K562 (cell line): ENCODE measurements around the gene TULP4. TPM values are rescaled to one million over a fixed set of nuclear protein-coding genes. Genes with fewer than 3 reads are reported as not detected.

Experiments used
- ATF3 ChIP-seq, 2 experiments: fragments of 450-650 bp in 1 of 2; sonication (generic) in 1 of 2; formaldehyde crosslinking in 1 of 2; IDR thresholded peaks in 1 of 2; conservative IDR thresholded peaks in 1 of 2; 2 replicates each; pipeline versions ENCODE4 v1.6.1 to v1.8.1; 2016 to 2023; ENCODE audit warnings: mild to moderate bottlenecking in 2 of 2, moderate library complexity in 2 of 2, inconsistent platforms in 1 of 2, missing genetic modification reagents in 1 of 2
- CHD2 ChIP-seq: IDR thresholded peaks from 2 replicates; pipeline ENCODE4 v1.6.1; 2011; ENCODE audit warnings: low read depth, low read length
- CSDE1 ChIP-seq, 2 experiments: fragments of 450-650 bp; IDR thresholded peaks; 2 replicates each; pipeline ENCODE4 v1.6.1; 2016; ENCODE audit warnings: mild to moderate bottlenecking in 1 of 2
- EP300 ChIP-seq: IDR thresholded peaks from 2 replicates; pipeline ENCODE4 v1.6.1; 2012; ENCODE audit warnings: low read length, improper control_type of control experiment
- FOXK1 ChIP-seq: sonication (generic); formaldehyde crosslinking; IDR thresholded peaks from 2 replicates; pipeline ENCODE4 v1.8.0; 2022; ENCODE audit warnings: missing genetic modification reagents, mild to moderate bottlenecking, borderline replicate concordance
- KDM2B ChIP-seq: fragments of 250-450 bp; sonication (Bioruptor Pico); IDR thresholded peaks from 2 replicates; pipeline ENCODE4 v1.8.0; 2021; ENCODE audit warnings: mild to moderate bottlenecking, moderate library complexity
- MTA2 ChIP-seq: fragments of 450-650 bp; IDR thresholded peaks from 2 replicates; pipeline ENCODE4 v1.6.1; 2016; ENCODE audit warnings: low read depth
- MTA3 ChIP-seq: fragments of 450-650 bp; formaldehyde crosslinking; IDR thresholded peaks from 2 replicates; pipeline ENCODE4 v1.6.1; 2017; ENCODE audit warnings: mild to moderate bottlenecking, borderline replicate concordance
- NCOR1 ChIP-seq: fragments of 450-650 bp; IDR thresholded peaks from 2 replicates; pipeline ENCODE4 v1.6.1; 2016; ENCODE audit warnings: mild to moderate bottlenecking, moderate library complexity
- NR2C2 ChIP-seq, 2 experiments: fragments of 200-800 bp in 1 of 2; sonication (Bioruptor generic) in 1 of 2; sonication (generic) in 1 of 2; formaldehyde crosslinking in 1 of 2; IDR thresholded peaks; 2 replicates each; pipeline versions ENCODE4 v1.6.1 to v1.8.0; 2016 to 2022; ENCODE audit warnings: mild to moderate bottlenecking in 1 of 2, missing compliant biosample characterization in 1 of 2, missing genetic modification characterization in 1 of 2, missing genetic modification reagents in 1 of 2
- POLR2B ChIP-seq: fragments of 450-650 bp; IDR thresholded peaks from 2 replicates; pipeline ENCODE4 v1.6.1; 2018; ENCODE audit warnings: low read depth; ENCODE audit not compliant: partially characterized antibody
- RBM22 ChIP-seq: fragments of 200-400 bp; formaldehyde crosslinking; IDR thresholded peaks from 2 replicates; pipeline ENCODE4 v1.6.1; 2018; ENCODE audit warnings: low read length, low read depth; ENCODE audit not compliant: poor library complexity, severe bottlenecking
- RBM25 ChIP-seq: fragments of 200-400 bp; formaldehyde crosslinking; IDR thresholded peaks from 2 replicates; pipeline ENCODE4 v1.6.1; 2018; ENCODE audit warnings: low read length, low read depth, moderate library complexity; ENCODE audit not compliant: severe bottlenecking
- RFX5 ChIP-seq: IDR thresholded peaks from 2 replicates; pipeline ENCODE4 v1.6.1; 2011; ENCODE audit warnings: low read depth, mild to moderate bottlenecking, improper control_type of control experiment, low read length
- SMARCA4 ChIP-seq: fragments of 450-650 bp; IDR thresholded peaks from 2 replicates; pipeline ENCODE4 v1.6.1; 2016
- TOE1 ChIP-seq, 2 experiments: fragments of 450-650 bp in 1 of 2; sonication (generic) in 1 of 2; formaldehyde crosslinking in 1 of 2; IDR thresholded peaks; 2 replicates each; pipeline versions ENCODE4 v1.7.1 to v1.8.0; 2016 to 2022; ENCODE audit warnings: borderline replicate concordance in 2 of 2, mild to moderate bottlenecking in 2 of 2, antibody characterized with exemption in 1 of 2, inconsistent platforms in 1 of 2, low read depth in 1 of 2, missing genetic modification reagents in 1 of 2, moderate library complexity in 1 of 2
- U2AF1 ChIP-seq: fragments of 200-400 bp; formaldehyde crosslinking; optimal IDR thresholded peaks from 2 replicates; pipeline ENCODE3; 2017; ENCODE audit warnings: mild to moderate bottlenecking, low read depth, low read length, moderate library complexity
- ZHX1 ChIP-seq: fragments of 150-350 bp; conservative IDR thresholded peaks from 2 replicates; pipeline ENCODE4 v1.6.1; 2014; ENCODE audit warnings: low read length
- ZNF280B ChIP-seq: fragments of 250-450 bp; sonication (Bioruptor Pico); IDR thresholded peaks from 2 replicates; pipeline ENCODE4 v1.5.1; 2021; ENCODE audit warnings: mild to moderate bottlenecking
- ZNF436 ChIP-seq: fragments of 250-450, 450-650 bp; sonication (Bioruptor Pico); formaldehyde crosslinking; IDR thresholded peaks from 2 replicates; pipeline ENCODE4 v1.7.0; 2020; ENCODE audit warnings: mild to moderate bottlenecking
- ZNF830 ChIP-seq: fragments of 250-450 bp; sonication (Bioruptor Pico); IDR thresholded peaks from 2 replicates; pipeline ENCODE4 v1.5.0; 2021; ENCODE audit warnings: mild to moderate bottlenecking
- polyA plus RNA-seq, 8 experiments: library from polyadenylated mRNA; depleted of rRNA in 4 of 8; stranded (reverse) in 5 of 8; unstranded in 3 of 8; fragments of >200 nt; fragmentation: Nextera tagmentation in 2 of 8; fragmentation: Illumina TruSeq in 1 of 8; extraction: Ambion mirVana in 2 of 8; extraction: Trizol in 1 of 8; gene quantifications; 2 replicates each; pipeline versions ENCODE4 v1.2.1 to v1.2.3, GENCODE V29; 2011 to 2014; ENCODE audit warnings: inconsistent platforms in 1 of 8, missing spikeins in 1 of 8
- total RNA-seq, 7 experiments: library from RNA; depleted of rRNA in 6 of 7; stranded (reverse); fragments of >200 nt in 6 of 7; fragmentation: Illumina TruSeq in 2 of 7; extraction: Trizol in 2 of 7; gene quantifications; 2 replicates each; pipeline versions ENCODE4 v1.2.1 to v1.2.3, GENCODE V29; 2011 to 2021; ENCODE audit warnings: low replicate concordance in 1 of 7

The TULP4 gene
- total and polyA plus RNA-seq, 9 of the 15 experiments (the other 6 are each of a cell fraction or from before 2014, with no cell fraction given) = 1.2 to 50.4 (median 11.0) TPM

GRCh38 chr6:158366363-158366762 is 54.1 kb downstream of the TULP4 start (continued):
- no peak for TF ChIP-seq ZNF280B (CRISPR knock-in tag)
- TF ChIP-seq CSDE1 (IDR thresholded peaks at IDR 0.05) = no peak
- no peak for TF ChIP-seq FOXK1 (CRISPR knock-in tag)
- 0 out of 2 replicates have a peak, but pooled peaks have one; percentile 78 for TF ChIP-seq MTA3
- peak; percentile 55 for TF ChIP-seq EP300
- no peak for TF ChIP-seq U2AF1
- TF ChIP-seq NCOR1 = no peak
- TF ChIP-seq ZHX1 = no peak
- no peak for TF ChIP-seq CHD2
- no peak for TF ChIP-seq POLR2B
- no peak for TF ChIP-seq ZNF436 (CRISPR knock-in tag)
- no peak for TF ChIP-seq RBM25
- no peak for TF ChIP-seq ZNF830 (CRISPR knock-in tag)
- no peak for TF ChIP-seq ATF3 (IDR thresholded peaks at IDR 0.05)
- TF ChIP-seq ATF3 (CRISPR knock-in tag; conservative IDR thresholded peaks at IDR 0.05) = no peak
- peak; percentile 51; the same call in 1 of the 2 replicates for TF ChIP-seq TOE1 (IDR thresholded peaks at IDR 0.05; ENCODE audit: borderline replicate concordance)
- no peak for TF ChIP-seq TOE1 (CRISPR knock-in tag; IDR thresholded peaks at IDR 0.05; ENCODE audit: borderline replicate concordance, low read depth)
- no peak for TF ChIP-seq KDM2B (CRISPR knock-in tag)
- TF ChIP-seq NR2C2 (CRISPR knock-in tag; IDR thresholded peaks at IDR 0.05) = no peak
- TF ChIP-seq NR2C2 (tag; IDR thresholded peaks at IDR 0.05) = peak; percentile 56; the same call in 1 of the 2 replicates
- peak; percentile 71; the same call in 1 of the 2 replicates for TF ChIP-seq SMARCA4
- TF ChIP-seq RBM22 = no peak
- TF ChIP-seq MTA2 = no peak
- TF ChIP-seq RFX5 = no peak
